ENCODE data around the gene GZMA. TPM values are rescaled to one million over a fixed set of nuclear protein-coding genes. Genes with fewer than 3 reads are reported as not detected.

The GZMA gene
- total and polyA plus RNA-seq, 3 donors from 2014 or later: 0.37 to 7.1 TPM; not detected in 1

DNA sequence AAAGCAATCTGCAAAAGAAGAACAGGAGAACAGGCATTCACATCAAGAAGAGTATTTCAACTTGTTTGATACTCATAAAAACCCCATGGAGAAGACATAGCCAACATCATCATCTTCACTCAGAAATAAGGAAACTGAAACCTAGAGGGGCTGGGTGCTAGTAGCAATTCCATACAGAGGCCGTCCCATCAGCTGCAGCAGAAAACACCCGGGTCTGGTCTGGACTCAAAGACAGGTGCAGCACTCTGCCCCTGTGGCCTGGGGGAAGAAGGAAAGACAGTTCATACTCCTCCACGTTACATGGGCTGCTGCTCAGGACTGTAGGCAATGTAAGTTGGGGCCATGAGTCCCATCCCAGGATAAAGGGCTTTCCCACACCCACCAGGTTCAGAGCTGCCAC is 11.6 kb downstream of the GZMA start:
- TF ChIP-seq POLR2A (IDR thresholded peaks at IDR 0.05): no peak
- TF ChIP-seq, protein P1, sequence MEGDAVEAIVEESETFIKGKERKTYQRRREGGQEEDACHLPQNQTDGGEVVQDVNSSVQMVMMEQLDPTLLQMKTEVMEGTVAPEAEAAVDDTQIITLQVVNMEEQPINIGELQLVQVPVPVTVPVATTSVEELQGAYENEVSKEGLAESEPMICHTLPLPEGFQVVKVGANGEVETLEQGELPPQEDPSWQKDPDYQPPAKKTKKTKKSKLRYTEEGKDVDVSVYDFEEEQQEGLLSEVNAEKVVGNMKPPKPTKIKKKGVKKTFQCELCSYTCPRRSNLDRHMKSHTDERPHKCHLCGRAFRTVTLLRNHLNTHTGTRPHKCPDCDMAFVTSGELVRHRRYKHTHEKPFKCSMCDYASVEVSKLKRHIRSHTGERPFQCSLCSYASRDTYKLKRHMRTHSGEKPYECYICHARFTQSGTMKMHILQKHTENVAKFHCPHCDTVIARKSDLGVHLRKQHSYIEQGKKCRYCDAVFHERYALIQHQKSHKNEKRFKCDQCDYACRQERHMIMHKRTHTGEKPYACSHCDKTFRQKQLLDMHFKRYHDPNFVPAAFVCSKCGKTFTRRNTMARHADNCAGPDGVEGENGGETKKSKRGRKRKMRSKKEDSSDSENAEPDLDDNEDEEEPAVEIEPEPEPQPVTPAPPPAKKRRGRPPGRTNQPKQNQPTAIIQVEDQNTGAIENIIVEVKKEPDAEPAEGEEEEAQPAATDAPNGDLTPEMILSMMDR (IDR thresholded peaks at IDR 0.05): no peak
- whole genome bisulfite sequencing, 2 donors: 79 to 82% methylated on average over 3 of the region's 3 CpGs

DNA sequence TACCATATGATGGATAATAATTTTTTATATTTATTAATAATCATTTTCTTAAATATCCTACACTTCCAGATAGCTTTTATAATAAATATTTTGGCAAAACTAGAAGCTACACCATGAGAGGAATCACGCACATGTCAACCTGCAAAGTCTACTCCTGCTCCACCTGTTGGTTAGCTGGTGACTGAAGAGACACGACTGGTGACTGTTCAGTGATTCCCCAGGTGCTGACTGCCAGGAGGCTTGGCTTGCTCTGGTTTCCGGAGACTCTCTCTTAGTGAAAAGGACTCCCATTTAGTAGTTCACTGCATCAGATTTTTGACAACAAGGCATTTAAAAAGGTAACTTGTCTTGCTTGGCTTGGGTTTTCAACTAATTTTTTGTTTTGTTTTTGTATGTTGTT is 20.9 kb downstream of the GZMA start:
- H3K4me1 ChIP-seq: no peaks in the 10 kb centered on the region
- TF ChIP-seq, protein P1 (IDR thresholded peaks at IDR 0.05): no peak
- no peak for TF ChIP-seq POLR2A (IDR thresholded peaks at IDR 0.05)
- no peaks in the 10 kb centered on the region for H3K9me3 ChIP-seq
- intact Hi-C loops (cut with DNase I; ENCODE audit: low total_unique reads): no loop called here
- WGBS, 2 donors: 75 to 88% methylated on average over 3 of the region's 3 CpGs
- no peak for DNase-seq
- H3K27ac ChIP-seq: no peak overlapping the region
- H3K36me3 ChIP-seq (ENCODE audit: low read depth, missing control alignments): no peaks in the 10 kb centered on the region
- no peaks in the 10 kb centered on the region for H3K27me3 ChIP-seq
- H3K4me3 ChIP-seq: no peak overlapping the region

More for the DNA sequence above, 11.6 kb downstream of the GZMA start:
- intact Hi-C loops (cut with DNase I; ENCODE audit: low total_unique reads): no loop called here
- DNase-seq: no peak
- Histone ChIP-seq H3K27ac (no peak overlapping the region), H3K9me3 (no peaks in the 10 kb centered on the region), H3K4me3 (no peak overlapping the region), H3K27me3 (no peaks in the 10 kb centered on the region), H3K4me1 (no peaks in the 10 kb centered on the region), H3K36me3 (ENCODE audit: low read depth, missing control alignments) (no peaks in the 10 kb centered on the region)

DNA sequence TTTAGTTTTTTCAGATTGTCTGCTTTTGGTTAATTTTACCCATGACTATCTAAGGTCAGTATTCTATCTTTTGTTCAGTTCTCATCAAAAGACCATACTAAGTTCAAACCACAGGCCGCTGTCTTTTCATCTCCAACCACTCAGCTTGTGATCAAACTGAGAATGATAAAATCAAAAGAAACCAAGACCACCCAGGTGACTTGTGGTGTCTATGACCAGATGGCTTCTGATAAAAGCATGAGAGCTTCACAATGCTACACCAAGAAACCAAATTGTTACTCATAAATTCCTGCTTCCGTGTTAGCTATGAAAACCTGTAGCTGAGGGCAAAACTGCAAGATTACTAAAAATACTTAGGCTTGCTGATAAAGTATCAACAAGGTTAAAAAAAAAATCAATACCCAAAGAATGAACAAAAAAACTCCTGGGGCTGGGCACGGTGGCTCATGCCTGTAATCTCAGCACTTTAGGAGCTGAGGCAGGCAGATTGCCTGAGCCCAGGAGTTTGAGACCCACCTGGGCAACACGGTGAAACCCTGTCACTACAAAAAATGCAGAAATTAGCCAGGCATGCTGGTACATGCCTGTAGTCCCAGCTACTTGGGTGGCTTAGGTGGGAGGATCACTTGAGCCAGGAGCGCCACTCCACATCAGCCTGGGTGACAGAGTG is 31.7 kb downstream of the GZMA start:
- TF ChIP-seq, protein P1 (IDR thresholded peaks at IDR 0.05): no peak
- H3K27ac ChIP-seq: no peak overlapping the region
- intact Hi-C loops (cut with DNase I; ENCODE audit: low total_unique reads): no loop called here
- H3K4me1 ChIP-seq: no peaks in the 10 kb centered on the region
- no peak overlapping the region for H3K4me3 ChIP-seq
- no peak for DNase-seq
- 80 to 81% methylated on average over 5 of the region's 5 CpGs for whole genome bisulfite sequencing, 2 donors
- H3K9me3 ChIP-seq: no peaks in the 10 kb centered on the region
- H3K27me3 ChIP-seq: no peaks in the 10 kb centered on the region
- no peaks in the 10 kb centered on the region for H3K36me3 ChIP-seq (ENCODE audit: low read depth, missing control alignments)

DNA sequence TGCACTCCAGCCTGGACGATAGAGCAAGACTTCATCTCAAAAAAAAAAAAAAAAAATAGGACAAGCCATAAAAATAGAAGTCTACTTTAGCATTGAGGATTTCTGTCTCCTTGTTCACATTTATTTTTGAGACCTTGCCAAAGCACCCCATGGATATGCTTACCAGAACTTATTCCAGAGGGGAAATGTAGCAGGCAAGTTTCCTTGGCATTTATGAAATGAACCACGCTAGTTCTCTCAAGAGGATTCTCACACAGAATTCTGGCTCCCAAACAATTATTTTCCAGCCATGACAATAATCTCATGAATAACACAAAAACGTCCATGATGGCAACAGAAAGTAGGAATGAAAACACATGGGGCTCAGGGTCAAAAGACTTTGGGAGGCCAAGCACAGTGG is 34.1 kb downstream of the GZMA start:
- 53 to 77% methylated on average over 3 of the region's 3 CpGs for WGBS, 2 donors
- TF ChIP-seq, protein P1 (IDR thresholded peaks at IDR 0.05): no peak
- TF ChIP-seq POLR2A (IDR thresholded peaks at IDR 0.05): no peak

More for the DNA sequence above, 34.1 kb downstream of the GZMA start:
- Histone ChIP-seq H3K4me1 (no peaks in the 10 kb centered on the region), H3K9me3 (no peaks in the 10 kb centered on the region), H3K27ac (no peak overlapping the region), H3K27me3 (no peaks in the 10 kb centered on the region), H3K4me3 (no peak overlapping the region), H3K36me3 (ENCODE audit: low read depth, missing control alignments) (no peaks in the 10 kb centered on the region)
- intact Hi-C loops (cut with DNase I; ENCODE audit: low total_unique reads): no loop called here
- DNase-seq: no peak

All from testis (tissue), 3 donors.